WERI-Rb-1 (cell line): Measurements from ENCODE around the gene ATG16L2.

ENCODE experiments used
- DNase-seq: peaks from one replicate; pipeline ENCODE4 v3.0.0-alpha.2; 2020
- H3K27ac ChIP-seq: fragments of 250-450 bp; sonication (Bioruptor Pico); 2 replicates; pipeline ENCODE4 v1.5.1; 2020; ENCODE audit warnings: mild to moderate bottlenecking, moderate library complexity
- H3K27me3 ChIP-seq: fragments of 250-450 bp; sonication (Bioruptor Pico); 2 replicates; pipeline ENCODE4 v1.5.1; 2021; ENCODE audit warnings: mild to moderate bottlenecking, low read depth, moderate library complexity; ENCODE audit not compliant: insufficient read depth, severe bottlenecking
- H3K36me3 ChIP-seq: fragments of 250-450 bp; sonication (Bioruptor Pico); 2 replicates; pipeline ENCODE4 v1.5.1; 2020; ENCODE audit warnings: mild to moderate bottlenecking, moderate library complexity
- H3K4me3 ChIP-seq: 2 replicates; pipeline ENCODE4 v1.5.1; 2011; ENCODE audit warnings: low read depth, mild to moderate bottlenecking, control low read depth, low read length
- H3K9me3 ChIP-seq: fragments of 250-450 bp; sonication (Bioruptor Pico); 2 replicates; pipeline ENCODE4 v1.5.1; 2021; ENCODE audit warnings: mild to moderate bottlenecking, moderate library complexity; ENCODE audit not compliant: severe bottlenecking
- CTCF ChIP-seq: IDR thresholded peaks from 2 replicates; pipeline ENCODE4 v1.5.1; 2011; ENCODE audit warnings: low read depth, mild to moderate bottlenecking, control low read depth, inconsistent platforms, low read length

Gene ATG16L2

DNA sequence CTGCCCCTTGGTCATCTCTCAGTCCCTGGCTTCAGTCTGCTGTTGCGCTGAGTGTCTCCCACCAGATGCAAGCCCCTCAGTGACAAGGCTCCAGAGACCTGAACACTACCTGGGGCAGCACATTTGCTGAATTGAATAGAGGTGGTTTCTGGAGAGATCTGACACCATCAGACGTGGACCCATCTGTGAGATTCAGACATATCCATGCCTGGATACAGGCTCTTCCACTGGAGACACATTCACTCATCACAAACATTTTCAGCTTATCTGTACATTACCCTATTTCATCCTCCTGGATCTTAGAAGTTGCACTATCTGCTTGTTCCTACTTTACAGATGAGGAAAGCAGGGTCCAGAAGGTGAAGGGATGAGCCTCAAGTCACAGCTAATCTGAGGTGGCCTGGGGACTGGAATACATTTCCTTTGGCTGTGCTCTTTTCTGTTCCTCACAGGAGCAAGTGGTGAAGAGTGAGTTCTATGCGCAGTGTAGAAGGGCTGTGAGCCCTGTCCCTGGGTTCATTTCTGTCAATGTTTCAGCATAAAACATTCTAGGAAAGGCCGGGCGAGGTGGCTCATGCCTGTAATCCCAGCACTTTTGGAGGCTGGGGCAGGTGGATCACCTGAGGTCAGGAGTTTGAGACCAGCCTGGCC is 19.0 kb downstream of the ATG16L2 start:
- no peak for TF ChIP-seq CTCF
- Histone ChIP-seq H3K36me3 (peaks cover 6% of the 10 kb centered on the region; the same call in 1 of the 2 replicates), H3K9me3 (no peaks in the 10 kb centered on the region), H3K4me3 (no peak overlapping the region), H3K27me3 (no peaks in the 10 kb centered on the region), H3K27ac (no peak overlapping the region)
- DNase-seq: no peak

GRCh38 chr11:72833811-72834493 is 19.7 kb downstream of the ATG16L2 start:
- H3K9me3 ChIP-seq: no peaks in the 10 kb centered on the region
- no peak overlapping the region for H3K4me3 ChIP-seq
- TF ChIP-seq CTCF: no peak
- no peaks in the 10 kb centered on the region for H3K27me3 ChIP-seq
- DNase-seq: no peak
- no peak overlapping the region for H3K27ac ChIP-seq
- peaks cover 6% of the 10 kb centered on the region; the same call in 1 of the 2 replicates for H3K36me3 ChIP-seq

- no peak for DNase-seq
- TF ChIP-seq CTCF: no peak
- H3K9me3 ChIP-seq: no peaks in the 10 kb centered on the region
- peaks cover 9% of the 10 kb centered on the region for H3K36me3 ChIP-seq
- H3K4me3 ChIP-seq: no peak overlapping the region
- H3K27me3 ChIP-seq: no peaks in the 10 kb centered on the region
- no peak overlapping the region for H3K27ac ChIP-seq
These were observed 20.7 kb downstream of the ATG16L2 start for GRCh38 chr11:72834905-72835304.

DNA sequence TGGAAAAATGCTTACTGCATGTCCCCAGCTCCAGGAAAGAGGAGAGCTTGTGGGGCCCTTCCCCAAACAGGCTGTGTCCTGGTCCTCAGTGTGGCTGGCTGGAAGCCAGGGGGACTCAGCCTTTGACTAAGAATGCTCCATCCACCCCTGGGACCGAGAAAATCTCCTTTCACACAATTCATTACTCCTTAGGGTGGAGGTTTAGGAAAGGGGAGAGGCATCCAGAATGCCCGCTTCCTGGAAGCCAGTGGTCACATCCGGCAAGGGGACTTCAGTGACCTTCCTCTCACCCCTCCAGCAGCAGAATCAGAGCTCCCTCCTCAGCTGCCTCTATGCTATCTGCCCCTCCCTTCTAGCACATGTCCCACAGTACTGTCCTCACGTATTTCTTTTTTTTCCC is 21.9 kb downstream of the ATG16L2 start:
- no peaks in the 10 kb centered on the region for H3K9me3 ChIP-seq
- no peak overlapping the region for H3K4me3 ChIP-seq
- no peak for TF ChIP-seq CTCF
- DNase-seq: no peak
- H3K36me3 ChIP-seq: peaks cover 20% of the 10 kb centered on the region
- H3K27ac ChIP-seq: no peak overlapping the region
- no peaks in the 10 kb centered on the region for H3K27me3 ChIP-seq

- Histone ChIP-seq H3K27me3 (no peaks in the 10 kb centered on the region), H3K9me3 (no peaks in the 10 kb centered on the region), H3K36me3 (peaks cover 28% of the 10 kb centered on the region), H3K27ac (no peak overlapping the region), H3K4me3 (no peak overlapping the region)
- DNase-seq: no peak
- TF ChIP-seq CTCF: no peak
These were observed 24.6 kb downstream of the ATG16L2 start for GRCh38 chr11:72838691-72839305.
